Adrenal gland (tissue), 12 donors: ENCODE data around the gene NUP188. TPM values are rescaled to one million over a fixed set of nuclear protein-coding genes. Genes with fewer than 3 reads are reported as not detected.

Experiments used
- DNase-seq, 7 donors: peaks; one replicate each; pipeline ENCODE4 v3.0.0-alpha.2; 2019 to 2020
- H3K27ac ChIP-seq, 5 donors: fragments of 200-600 bp; sonication (generic) in 4 of 5; 1 replicate in 3 of 5; 2 replicates in 2 of 5; pipeline versions ENCODE4 v1.5.1 to v1.8.0; 2016 to 2020; ENCODE audit warnings: mild to moderate bottlenecking in 1 of 5
- H3K27me3 ChIP-seq: fragments of 200-600 bp; 2 replicates; pipeline ENCODE4 v1.8.0; 2021
- H3K36me3 ChIP-seq, 2 donors: fragments of 200-600 bp; replicated peaks in 1 of 2; 1 replicate in 1 of 2; 2 replicates in 1 of 2; pipeline versions ENCODE4 v1.5.1 to v1.8.0; 2018 to 2022
- H3K4me1 ChIP-seq, 2 donors: fragments of 200-600 bp; replicated peaks in 1 of 2; 1 replicate in 1 of 2; 2 replicates in 1 of 2; pipeline versions ENCODE4 v1.5.1 to v1.8.0; 2018 to 2021
- H3K4me3 ChIP-seq, 4 donors: fragments of 200-600 bp; sonication (generic) in 3 of 4; one replicate each; pipeline ENCODE4 v1.5.1; 2016 to 2018
- H3K9me3 ChIP-seq, 3 donors: fragments of 200-600 bp; sonication (generic) in 1 of 3; replicated peaks in 1 of 3; 1 replicate in 2 of 3; 2 replicates in 1 of 3; pipeline versions ENCODE4 v1.5.1 to v1.8.0; 2016 to 2021
- CTCF ChIP-seq, 6 experiments: fragments of 450-650 bp in 4 of 6; fragments of 200-600 bp in 2 of 6; sonication (generic) in 1 of 6; IDR thresholded peaks; 1 replicate in 5 of 6; 2 replicates in 1 of 6; pipeline versions ENCODE4 v1.5.1 to v1.8.0; 2016 to 2021; ENCODE audit warnings: antibody characterized with exemption in 6 of 6, mild to moderate bottlenecking in 2 of 6, moderate library complexity in 1 of 6
- POLR2A ChIP-seq, 2 donors: fragments of 450-650 bp; IDR thresholded peaks; one replicate each; pipeline ENCODE4 v1.6.1; 2017; ENCODE audit warnings: antibody characterized with exemption in 2 of 2, mild to moderate bottlenecking in 2 of 2, moderate library complexity in 1 of 2
- WGBS, 4 donors: extraction: QIAGEN DNeasy Blood & Tissue Kit in 2 of 4; methylation state at CpG; one replicate each; pipeline versions ENCODE4 v1.1.5 to v1.1.7; 2013 to 2017; 5-methylcytosine and 5-hydroxymethylcytosine counted together
- intact Hi-C, 2 donors: fragments of 100-400 bp; cut with DNase I; formaldehyde crosslinking; loops; one replicate each; pipeline versions ENCODE4 v1.14.1 to v1.15.0; 2022 to 2023
- polyA plus RNA-seq, 3 donors: library from polyadenylated mRNA; stranded (reverse); fragments of 200-250 nt in 2 of 3; fragments of 350-450 nt in 1 of 3; fragmentation: Illumina TruSeq in 1 of 3; extraction: RNeasy Lipid Tissue Mini Kit (QIAGEN cat#74804) in 1 of 3; gene quantifications; one replicate each; pipeline ENCODE4 v1.2.3, GENCODE V29; 2013 to 2014
- total RNA-seq, 9 donors: library from RNA; depleted of rRNA in 4 of 9; stranded (reverse); fragments of >200 nt in 4 of 9; fragments of 120-200 nt in 1 of 9; fragmentation: NEBNext Ultra II Directional in 1 of 9; extraction: Animal tissue kit (Norgen Biotek cat#: 25700) in 1 of 9; gene quantifications; one replicate each; pipeline versions ENCODE4 v1.1.0 to v1.2.4, GENCODE V29; 2013 to 2023
- donor health status: healthy with polysubstance abuse.
- donor health status: Bipolar disorder and iron deficiency.
- donor health status: DM: yes; HTN: yes; CAD: no.
- donor health status: DM: no; HTN: no; CAD: no.
- donor health status: DM: no; HTN: no; CAD: no.
- donor health status: DM: yes; HTN: yes; CAD: no.

NUP188 gene
- total and polyA plus RNA-seq, 12 donors, result 20.2 to 122 (median 31.8) TPM

GRCh38 chr9:128992995-128993394 is 45.5 kb downstream of the NUP188 start:
- TF ChIP-seq POLR2A (IDR thresholded peaks at IDR 0.05) (no peak), CTCF (IDR thresholded peaks at IDR 0.05) (peak in 5 of 6 experiments; percentile 38 to 45 (median 40))
- Histone ChIP-seq H3K4me3 (no peak overlapping the region), H3K4me1 (no peaks in the 10 kb centered on the region), H3K27me3 (no peaks in the 10 kb centered on the region), H3K9me3 (no peaks in the 10 kb centered on the region), H3K36me3 (peaks cover 0 to 92% of the 10 kb centered on the region in 2 donors), H3K27ac (no peak overlapping the region)
- DNase-seq, result peak in 5 of 7 donors; percentile 26 to 82 (median 59)
- WGBS, 4 donors, result 58 to 61% (median 61%) methylated on average over 5 to 7 of the region's 7 CpGs
- intact Hi-C loops, result no loop called here

DNA sequence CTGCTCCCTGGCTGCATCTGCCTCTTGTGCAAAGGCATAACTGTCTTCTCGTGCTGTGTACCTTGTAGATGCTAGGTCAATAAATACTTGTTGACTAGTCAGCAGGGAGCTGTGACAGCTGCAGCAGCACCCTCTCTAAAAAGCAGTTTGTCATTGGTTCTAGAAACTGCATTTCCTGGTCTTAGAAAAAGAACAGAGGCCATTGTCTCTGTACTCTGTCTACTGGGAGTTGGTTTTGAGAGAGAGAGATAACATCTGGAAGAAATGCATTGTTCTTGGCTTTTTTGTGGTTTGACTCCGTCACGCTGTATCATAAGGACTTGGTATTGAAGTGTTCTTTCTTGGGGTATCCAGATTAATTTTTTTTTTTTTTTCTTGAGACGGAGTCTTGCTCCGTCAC is 48.3 kb downstream of the NUP188 start:
- Histone ChIP-seq H3K36me3 (peaks cover 0 to 95% of the 10 kb centered on the region in 2 donors), H3K9me3 (no peaks in the 10 kb centered on the region), H3K4me3 (no peak overlapping the region), H3K4me1 (no peaks in the 10 kb centered on the region), H3K27me3 (no peaks in the 10 kb centered on the region), H3K27ac (no peak overlapping the region)
- 88 to 95% (median 93%) methylated on average over 5 of the region's 5 CpGs for WGBS, 4 donors
- intact Hi-C loops, result no loop called here
- DNase-seq, result no peak
- TF ChIP-seq POLR2A (IDR thresholded peaks at IDR 0.05) (no peak), CTCF (IDR thresholded peaks at IDR 0.05) (no peak)

DNA sequence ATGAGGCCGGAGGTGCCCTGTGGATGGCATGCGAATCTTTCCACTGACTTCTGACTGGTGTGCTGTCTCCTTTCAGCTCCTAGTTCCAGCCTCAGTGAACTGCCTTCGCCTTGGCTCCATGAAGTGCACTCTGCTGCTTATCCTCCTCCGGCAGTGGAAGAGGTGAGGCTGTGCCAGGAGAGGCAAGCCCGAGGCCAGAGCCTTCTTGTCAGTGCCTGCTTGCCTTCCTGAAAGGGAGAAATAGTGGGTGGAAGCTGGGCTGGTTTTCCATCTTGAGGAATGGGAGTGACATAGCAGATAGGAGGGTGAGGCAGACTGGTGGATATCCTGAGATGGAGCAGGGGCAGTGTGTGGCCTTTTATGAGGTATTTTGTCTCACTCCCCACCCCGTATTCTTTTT is 51.0 kb downstream of the NUP188 start:
- DNase-seq, result no peak
- WGBS, 4 donors, result 86 to 97% (median 92%) methylated on average over 6 of the region's 6 CpGs
- Histone ChIP-seq H3K27me3 (no peaks in the 10 kb centered on the region), H3K4me3 (no peak overlapping the region), H3K27ac (no peak overlapping the region), H3K4me1 (no peaks in the 10 kb centered on the region), H3K9me3 (no peaks in the 10 kb centered on the region), H3K36me3 (peaks cover 0 to 97% of the 10 kb centered on the region in 2 donors)
- intact Hi-C loops, result no loop called here
- no peak for TF ChIP-seq POLR2A (IDR thresholded peaks at IDR 0.05)
- TF ChIP-seq CTCF (IDR thresholded peaks at IDR 0.05), result no peak

DNA sequence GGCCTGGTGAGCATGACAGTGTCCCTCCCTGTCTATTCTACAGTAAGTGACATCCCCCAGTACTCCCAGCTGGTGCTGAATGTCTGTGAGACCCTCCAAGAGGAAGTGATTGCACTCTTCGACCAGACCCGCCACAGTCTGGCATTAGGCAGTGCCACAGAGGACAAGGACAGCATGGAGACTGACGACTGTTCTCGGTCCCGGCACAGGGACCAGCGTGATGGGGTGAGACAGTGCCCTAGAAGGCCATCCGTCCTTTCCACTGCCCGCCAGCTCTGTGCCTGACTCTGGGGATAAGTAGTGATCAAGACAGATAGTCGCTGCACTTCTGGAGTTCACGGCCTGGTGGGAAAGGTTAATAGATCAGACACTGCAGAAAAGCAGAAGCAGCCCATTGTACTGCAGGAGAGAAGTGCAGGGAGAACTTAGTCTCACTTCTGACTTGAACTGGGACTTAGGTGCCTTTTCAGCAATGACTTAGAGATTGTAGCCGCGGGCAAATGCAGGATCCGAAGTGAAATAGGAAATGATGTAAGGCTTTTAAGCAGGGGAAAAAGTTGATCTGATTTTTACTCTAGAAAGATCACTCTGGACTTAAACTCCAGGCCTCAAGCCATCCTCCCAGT is 52.2 kb downstream of the NUP188 start:
- intact Hi-C loops, result no loop called here
- peaks cover 0 to 6% of the 10 kb centered on the region in 2 donors for H3K4me1 ChIP-seq
- H3K4me3 ChIP-seq, result no peak overlapping the region
- no peak for DNase-seq
- TF ChIP-seq CTCF (IDR thresholded peaks at IDR 0.05), result no peak
- no peak for TF ChIP-seq POLR2A (IDR thresholded peaks at IDR 0.05)
- peaks cover 0 to 89% of the 10 kb centered on the region in 2 donors for H3K36me3 ChIP-seq
- WGBS, 4 donors, result 81 to 84% (median 82%) methylated on average over 8 to 13 of the region's 13 CpGs
- no peak overlapping the region for H3K27ac ChIP-seq
- H3K9me3 ChIP-seq, result no peaks in the 10 kb centered on the region
- H3K27me3 ChIP-seq, result no peaks in the 10 kb centered on the region
